Hippocampal formation (tissue), 2 donors: ENCODE results near the gene OTOP3.
"Not testable (repeated sequence)": the region's sequence is repeated elsewhere in the genome, so short reads cannot be mapped to it uniquely, and the experiment has no call there.

ENCODE experiments used
- DNase-seq, 2 donors: peaks; one replicate each; lab custom pipeline; 2025; lab: John Stamatoyannopoulos, UW

Gene OTOP3

DNA sequence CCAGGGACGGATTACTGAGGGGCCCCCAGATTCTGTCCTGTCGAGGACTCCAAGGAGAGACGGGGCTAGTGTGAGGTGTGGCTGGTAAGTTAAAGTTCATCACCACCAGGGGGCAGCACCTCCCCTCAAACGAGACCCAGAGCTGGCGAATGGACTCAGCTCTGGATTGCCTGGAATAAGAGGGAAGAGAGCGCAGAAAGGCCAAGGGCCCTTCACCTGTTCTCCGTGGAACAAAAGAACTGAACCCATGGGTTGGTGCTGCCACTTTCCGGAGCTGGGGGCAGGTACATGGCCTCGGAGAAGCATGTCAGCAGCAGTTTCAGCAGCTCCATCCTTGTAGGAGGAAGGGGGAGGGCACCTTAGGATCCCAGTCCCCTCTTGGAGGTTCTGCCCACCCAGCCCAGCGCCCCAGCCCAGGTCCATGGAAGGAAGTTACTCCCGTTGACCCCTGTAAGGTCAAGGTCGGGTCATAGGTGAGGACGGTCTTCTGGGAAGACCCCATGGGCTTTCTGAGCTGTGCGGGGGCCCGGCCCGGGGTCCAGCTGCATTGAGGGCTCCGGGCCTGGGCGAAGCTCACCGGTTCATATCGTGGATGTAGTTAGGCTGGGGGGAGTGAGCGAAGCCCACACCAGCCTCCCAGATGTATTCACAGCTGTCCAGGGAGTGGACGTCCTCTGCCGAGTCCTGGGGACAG is 26.1 kb downstream of the OTOP3 start:
- DNase-seq: peak; percentile 74 to 80

DNA sequence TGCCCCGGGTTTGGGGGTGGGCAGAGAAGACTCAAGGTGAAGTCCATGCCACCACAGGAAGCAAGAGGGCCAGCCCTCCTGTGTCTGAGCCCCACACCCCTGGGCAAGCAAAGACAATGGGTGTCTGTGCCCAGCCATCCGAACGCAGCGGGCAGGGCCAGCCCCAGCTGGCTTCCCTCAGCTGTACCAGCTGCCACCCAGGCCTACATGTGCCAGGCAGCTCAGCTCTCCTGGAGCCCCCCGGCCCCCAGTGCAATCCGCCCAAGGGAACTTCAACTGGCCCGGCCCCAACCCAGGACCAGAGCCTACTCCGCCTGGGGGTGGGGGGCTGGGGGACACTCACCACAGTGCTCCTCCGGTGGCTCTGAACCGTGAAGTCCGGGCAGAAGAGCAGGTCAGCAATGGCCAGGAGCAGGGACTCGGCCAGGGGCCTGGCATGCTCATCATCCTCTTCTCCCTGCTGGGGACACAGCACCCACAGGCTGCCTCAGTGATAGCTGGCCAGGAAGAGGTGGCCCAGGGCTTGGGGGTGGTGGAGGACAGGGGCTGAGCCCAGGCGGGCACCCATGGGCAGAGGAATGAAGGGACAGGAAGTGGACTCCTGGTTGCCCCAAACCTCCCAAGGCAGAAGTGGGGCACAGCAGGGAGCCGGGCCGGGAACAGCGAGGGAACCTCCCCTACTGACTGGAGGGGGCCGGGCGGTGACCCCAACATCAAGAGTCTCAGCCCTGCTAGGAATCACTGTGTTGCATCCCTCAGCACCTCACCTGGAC is 27.1 kb downstream of the OTOP3 start:
- peak; percentile 65 to 77 for DNase-seq

DNA sequence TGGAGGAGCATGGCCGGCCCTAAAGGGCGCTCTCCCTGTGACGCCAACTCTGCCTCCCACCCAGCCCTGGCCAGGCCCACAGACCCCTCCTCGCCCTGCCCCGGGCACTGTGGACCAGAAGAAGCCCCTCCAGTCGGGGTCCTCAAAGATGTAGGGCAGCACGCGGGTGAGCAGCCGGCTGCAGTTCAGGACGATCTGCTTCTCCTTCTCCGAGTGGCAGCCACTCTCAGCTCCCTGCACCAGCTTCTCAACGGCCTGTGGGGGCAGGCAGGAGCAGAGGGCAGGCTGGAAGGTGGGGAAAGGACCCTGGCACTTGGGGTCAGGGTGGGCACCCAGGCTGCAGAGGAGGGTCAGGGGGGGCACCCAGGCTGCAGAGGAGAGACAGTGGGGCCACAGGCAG is 28.0 kb downstream of the OTOP3 start:
- DNase-seq: no peak

DNA sequence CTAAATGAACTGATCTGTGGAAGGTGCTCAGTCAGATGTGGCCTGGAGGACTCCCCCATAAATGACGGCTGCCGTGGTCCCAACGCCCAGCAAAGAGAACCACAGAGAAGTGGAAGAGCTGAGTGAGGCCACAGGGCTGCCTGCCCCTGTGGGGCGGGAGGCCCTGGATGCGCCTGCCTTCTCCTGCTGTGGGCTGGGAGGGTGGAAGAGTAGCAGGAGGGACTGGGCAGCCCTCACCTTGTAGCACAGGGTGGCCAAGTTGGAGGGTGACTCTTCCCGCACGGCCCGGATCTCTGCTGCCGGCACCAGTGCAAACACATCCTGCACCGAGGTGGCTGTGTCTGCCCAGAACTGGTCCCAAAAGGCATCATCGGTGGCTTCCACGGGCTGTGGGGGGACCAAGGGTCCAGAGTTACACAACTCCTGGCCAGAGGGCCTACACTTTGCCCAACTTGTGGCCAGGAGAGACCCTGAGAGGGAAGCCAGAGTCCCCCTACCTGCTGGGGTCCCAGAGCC is 28.6 kb downstream of the OTOP3 start:
- DNase-seq: no peak

DNA sequence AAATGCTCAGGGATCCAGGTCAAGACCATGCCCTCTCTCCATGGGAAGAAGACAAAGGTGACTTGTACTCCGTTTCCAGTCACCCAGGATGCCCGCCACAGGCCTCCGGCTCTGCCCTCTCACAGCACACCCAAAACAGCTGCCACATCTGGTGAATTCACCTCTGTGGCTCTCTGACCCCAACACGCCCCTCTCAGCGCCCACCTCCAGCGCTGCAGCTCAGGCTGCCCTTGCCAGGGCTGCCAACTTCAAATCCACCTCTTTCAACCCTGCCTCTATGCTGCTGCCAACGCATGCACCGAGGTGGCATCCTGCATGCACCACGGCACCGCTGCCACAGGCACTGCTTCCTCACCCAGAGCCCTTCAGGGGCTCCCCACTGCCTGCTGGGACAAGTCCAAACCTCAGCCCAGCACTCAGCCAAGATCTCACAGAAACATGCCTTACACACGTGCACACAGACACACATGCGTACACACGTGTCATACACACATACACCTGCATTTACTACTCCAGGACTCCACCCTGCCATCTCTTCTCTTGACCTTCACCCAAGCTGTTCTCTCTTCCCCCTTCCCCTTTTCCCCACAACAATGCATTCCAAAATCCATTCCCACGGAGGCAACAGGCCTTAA is 29.4 kb downstream of the OTOP3 start:
- DNase-seq: no peak

DNA sequence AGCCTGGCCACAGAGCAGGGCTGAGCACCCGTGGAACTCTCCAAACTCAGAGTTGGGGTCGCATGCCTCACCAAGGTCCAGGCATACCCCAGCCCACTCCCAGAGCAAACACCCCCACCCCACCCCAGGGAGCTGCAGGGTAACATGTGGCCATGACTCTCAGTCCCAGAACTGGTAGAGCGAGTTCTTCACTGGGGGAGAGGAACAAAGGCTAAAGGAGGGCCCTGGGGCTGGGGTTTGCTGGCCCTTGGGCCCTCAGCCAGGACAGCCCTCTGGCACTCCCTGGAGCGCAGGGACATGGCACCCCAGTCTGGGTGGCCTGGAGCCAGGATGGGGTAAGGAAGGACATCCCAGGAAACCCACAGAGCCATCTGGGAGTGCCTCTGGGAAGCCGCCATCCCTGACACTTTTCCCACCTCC is 32.7 kb downstream of the OTOP3 start:
- no peak for DNase-seq

DNA sequence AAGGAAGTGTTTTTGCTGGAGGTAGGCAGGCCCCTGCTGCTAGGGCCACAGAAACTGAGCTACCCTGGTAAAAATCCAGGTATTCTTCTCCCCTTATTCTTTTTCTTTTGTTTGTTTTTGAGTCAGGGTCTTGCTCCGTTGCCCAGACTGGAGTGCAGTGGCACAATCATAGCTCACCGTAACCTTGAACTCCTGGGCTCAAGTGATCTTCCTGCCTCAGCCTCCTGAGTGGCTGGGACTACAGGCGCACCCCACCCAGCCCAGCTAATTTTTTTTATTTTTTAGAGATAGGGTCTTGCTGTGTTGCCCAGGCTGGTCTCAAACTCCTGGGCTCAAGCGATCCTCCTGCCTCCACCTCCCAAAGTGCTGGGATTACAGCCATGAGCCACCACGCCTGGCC is 33.8 kb downstream of the OTOP3 start:
- DNase-seq: not testable (repeated sequence)

DNA sequence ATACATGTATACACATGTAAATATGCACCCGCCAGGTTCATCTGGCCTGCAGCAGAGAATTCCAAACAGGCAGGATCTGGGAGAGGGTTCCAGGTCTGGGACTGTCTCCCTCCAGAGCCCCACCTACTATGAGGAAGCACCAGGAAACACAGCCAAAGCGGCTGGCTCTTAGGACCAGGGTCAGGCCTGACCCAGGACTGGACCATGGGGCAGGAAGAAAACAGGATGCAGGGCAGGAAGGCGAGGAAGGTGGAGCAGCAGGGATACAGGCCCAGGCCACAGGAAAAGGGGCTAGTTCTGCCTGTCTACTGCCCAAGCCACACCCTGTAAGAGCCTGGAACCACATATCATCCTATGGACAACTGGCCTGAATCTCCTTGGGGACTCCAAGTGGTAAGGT is 34.7 kb downstream of the OTOP3 start:
- DNase-seq: no peak

DNA sequence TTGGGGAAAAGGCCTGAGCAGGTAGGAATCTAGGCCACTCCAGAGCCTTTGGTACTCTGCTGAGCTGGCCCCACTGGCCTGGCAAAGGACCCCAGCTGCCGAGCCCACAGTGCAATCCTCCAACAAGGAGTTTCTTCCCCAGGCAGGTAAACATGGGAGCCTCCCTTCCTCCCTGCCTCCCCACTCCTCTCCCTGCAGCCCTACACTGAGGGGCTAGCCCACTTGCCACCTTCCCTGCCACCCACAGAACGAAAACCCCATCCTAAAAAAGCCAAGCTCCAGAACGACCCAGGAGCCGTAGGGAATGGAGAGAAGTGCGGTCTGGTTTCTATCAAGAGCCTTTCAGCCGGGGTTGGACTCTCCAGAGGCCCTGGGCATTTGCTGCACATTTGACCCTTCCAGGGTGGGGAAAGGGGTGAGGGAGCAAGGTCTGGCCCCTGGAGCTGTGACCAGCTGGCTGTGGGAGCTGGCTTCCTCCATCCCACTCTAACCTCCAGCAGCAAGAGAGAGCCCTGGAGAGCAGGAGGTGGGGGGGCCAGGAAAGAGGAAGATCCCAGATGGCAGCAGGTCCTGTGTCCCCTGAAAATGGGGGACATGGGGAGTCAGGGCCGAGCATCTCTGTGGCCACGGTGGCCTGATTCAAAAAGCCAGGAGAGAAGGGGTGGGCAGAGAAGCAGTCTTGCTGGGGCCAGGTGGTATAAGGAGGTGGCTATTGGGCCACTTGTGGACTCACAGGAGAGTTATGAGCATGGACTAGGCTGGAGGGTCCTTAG is 35.6 kb downstream of the OTOP3 start:
- no peak for DNase-seq

DNA sequence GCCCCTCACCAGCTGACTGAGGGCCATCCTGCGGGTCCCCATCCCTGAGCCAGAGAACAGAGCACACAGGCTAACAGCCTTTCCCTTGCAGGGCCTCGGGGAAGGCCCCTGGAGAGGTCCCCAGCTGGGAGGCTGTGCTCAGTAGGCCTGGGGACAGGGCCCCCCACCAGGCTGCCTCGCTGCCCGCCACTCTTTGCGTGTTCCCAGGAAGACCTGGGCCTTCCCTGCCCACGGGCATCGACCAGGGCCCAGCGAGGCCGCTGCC is 36.1 kb downstream of the OTOP3 start:
- no peak for DNase-seq

DNA sequence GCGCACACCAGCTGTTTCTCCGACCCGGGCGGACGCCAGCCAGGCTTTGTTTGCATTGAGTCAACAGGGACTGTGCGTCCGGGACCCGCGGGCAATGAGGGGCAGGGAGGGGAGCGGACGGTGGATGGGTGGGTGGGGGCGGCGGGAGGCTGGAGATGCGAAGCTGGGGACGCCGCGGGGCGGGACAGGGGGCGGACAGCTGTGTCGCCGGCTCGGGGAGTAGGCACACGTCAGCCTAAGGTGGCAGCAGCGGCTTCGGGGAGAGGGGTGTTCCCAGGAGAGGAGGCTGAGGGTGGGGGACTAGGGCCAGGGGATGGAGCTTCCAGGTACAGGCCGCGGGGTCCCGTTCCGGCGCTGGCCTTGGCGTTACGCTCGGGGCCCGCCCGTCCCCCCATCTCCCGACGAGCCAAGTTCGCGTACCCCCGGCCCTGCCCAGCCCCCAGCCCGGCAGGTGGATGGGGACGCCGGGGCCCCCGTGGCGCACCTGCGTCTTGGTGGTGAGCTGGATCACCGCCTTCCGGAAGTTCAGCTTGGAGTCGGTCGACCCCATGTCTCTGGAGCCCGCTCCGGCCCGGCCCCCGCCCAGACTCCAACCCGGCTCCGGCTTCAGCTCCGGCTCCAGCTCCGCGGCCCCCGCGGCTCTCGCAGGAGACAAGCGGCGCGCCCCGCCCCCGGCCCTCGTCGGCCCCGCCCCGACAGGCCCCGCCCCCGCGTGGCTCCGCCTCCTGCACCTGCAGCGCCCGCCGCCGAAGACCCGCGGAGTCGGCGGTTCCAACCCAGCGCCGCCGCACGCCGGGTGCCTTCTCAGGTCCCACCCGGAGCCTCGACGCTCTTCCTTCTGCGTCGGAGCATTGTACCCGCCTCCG is 36.6 kb downstream of the OTOP3 start, which contains the start of gene HID1:
TSS of gene HID1 (minus strand) at position 653 of the 866 bp plus-strand sequence. CDS start at position 550, 103 bp downstream.
- peak; percentile 47 to 78 for DNase-seq

DNA sequence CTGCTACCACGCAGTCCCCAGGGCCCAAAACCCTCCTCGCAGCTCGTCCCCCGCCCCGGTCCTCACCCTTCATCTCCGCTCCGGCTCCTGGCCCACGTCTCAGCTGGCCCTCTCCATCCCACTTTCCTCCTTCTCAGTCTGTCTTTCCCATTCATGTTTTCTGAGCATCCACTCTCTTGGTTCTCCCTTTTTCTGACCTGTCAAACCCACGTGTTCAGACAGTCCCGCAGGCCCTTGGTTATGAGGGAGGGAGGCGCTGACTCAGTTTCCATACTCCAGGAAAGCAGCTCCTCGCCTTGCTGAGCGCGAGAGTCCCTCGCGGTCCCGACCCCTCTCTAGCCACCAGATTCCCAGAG is 37.3 kb downstream of the OTOP3 start:
- no peak for DNase-seq

DNA sequence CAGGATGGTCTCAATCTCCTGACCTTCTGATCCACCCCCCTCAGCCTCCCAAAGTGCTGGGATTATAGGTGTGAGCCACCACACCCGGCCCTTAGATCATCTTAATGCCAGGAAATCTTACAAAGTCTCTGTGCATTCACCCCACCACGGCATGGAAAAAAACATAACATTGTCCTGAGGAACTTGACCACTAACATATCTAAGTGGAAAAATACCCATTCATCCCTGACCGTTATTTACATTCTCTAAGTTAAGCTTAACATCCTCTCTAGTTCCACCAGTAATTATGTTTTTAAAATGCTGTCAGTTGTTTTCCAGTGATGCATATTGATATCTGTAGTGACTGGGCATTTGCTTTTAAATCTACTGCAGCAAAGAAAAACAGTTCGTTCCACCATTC is 40.2 kb downstream of the OTOP3 start:
- DNase-seq: no peak

DNA sequence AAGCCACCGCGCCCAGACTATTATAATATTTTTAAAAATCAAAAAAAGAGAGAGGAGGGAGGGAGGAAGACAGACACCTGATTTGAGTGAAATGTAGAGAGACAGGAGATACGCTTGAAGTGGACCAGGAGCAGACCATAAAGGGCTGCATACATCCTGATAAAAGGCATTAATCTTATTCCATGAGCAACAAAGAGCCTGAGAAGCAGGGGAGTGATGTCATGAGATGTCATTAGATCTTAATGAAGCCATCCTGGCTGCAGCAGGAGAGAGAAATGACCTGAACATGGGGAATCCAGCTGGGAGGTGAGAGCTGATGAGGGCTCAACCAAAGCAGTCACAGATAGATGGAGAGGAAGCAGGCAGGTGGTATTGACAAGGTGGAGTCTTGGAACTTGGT is 42.1 kb downstream of the OTOP3 start:
- DNase-seq: no peak

DNA sequence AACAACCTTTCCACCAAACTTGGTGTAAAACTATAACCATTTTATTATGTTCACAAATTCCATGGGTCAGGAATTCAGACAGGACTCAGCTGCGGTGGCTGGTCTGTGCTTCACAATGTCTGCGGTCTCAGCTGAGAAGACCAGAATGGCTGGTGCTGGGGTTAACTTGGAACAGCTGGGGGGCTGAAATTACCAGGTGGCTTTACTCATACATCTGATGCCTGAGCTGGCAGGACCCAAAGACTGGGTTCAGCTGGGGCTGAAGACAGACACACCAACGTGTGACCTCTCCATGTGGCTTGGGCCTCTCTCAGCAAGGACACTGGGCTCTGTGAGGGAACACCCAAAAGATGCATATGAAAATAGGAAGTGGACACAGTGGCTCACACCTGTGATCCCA is 42.5 kb downstream of the OTOP3 start:
- DNase-seq: no peak

DNA sequence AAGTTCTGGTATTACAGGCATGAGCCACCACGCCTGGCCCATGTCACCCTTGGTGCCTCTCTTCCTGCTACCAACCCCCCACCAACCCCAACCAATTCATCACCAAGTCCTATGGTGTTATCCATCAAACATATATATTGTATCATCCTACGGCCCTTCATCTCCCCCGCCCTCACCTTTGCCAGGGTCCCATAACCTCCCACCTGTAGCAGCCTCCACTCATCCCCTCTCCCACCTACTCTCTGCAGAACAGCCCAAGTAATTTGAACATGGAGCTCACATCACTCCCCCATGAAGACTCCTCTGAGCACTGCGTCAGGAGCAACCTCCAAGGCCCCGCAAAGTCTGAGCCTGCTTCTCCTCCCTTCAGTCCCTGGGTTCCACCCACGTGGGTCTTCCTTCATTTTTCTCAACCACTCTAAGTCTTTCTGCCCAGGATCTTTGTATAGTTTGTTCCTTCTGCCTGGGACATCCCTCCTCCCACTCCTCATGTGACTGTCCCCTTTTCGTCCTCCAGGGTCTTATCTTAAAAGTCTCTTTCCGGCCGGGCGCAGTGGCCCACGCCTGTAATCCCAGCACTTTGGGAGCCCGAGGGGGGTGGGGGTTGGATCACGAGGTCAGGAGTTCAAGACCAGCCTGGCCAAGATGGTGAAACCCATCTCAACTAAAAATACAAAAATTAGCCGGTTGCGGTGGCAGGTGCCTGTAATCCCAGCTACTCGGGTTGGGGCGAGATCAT is 43.9 kb downstream of the OTOP3 start:
- no peak for DNase-seq

DNA sequence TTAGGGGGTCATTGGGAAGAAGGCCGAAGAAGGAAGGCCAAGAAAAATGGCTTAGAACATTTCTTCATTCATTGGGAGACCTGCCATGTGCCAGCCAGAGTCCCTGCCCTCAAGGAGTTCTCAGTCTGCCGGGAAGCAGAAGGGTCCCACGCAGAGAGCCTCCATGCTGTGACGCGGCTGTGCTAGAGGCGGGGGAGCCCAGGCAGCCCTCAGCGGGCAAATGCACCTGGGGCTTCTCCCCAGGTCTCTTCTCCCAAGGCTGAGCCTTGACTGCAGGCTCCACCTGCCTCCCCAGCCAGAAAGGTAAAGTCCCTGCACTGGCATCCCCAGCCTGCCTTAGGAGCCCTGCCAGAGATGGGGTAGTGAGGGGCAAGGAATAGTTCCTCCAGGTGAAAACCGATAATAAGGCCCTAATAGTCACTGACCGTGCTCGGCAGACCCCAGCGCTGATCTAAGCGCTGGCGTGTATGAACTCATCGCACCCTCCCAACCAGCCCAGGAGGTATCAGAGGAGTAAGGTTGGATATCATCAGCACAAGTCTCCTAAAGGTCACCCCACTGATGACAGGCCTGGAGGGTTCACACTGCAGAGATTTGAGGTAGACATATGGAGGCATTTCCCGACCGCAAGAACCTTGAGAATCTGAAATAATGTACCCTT is 45.8 kb downstream of the OTOP3 start:
- DNase-seq: no peak

DNA sequence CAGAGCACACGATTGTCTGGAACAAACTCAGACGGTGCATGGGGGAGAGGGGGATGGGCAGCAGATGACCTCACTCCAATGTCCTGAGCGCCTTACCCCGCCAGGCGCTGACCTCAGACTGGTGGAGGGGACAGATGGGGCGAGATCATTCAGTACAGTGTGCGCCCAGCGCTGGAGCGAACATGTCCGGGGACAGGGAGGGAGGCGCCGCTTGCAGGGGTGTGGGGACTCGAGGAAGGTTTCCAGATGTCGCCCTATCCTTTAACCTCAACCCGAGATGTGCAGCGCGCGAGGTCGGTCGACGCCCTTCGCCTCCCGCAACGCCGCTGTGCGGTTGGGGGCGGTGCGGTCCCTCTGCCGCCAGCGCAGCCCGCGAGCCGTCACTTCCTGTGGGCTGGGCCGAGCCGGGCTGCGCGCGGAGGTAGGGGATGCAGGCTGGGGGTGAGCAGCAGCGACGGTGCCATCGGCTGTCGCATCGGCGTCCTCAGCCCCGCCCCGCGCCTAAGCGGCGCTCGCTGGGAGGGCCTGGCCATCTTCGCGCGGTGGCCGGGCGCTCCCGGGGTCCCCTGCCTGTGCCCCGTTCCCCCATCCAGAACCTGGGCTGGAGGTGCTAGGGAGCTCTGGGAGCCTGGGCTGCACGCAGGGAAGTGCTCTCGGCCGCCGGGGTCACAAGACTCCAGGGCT is 46.4 kb downstream of the OTOP3 start:
- DNase-seq: peak; percentile 87 to 89

DNA sequence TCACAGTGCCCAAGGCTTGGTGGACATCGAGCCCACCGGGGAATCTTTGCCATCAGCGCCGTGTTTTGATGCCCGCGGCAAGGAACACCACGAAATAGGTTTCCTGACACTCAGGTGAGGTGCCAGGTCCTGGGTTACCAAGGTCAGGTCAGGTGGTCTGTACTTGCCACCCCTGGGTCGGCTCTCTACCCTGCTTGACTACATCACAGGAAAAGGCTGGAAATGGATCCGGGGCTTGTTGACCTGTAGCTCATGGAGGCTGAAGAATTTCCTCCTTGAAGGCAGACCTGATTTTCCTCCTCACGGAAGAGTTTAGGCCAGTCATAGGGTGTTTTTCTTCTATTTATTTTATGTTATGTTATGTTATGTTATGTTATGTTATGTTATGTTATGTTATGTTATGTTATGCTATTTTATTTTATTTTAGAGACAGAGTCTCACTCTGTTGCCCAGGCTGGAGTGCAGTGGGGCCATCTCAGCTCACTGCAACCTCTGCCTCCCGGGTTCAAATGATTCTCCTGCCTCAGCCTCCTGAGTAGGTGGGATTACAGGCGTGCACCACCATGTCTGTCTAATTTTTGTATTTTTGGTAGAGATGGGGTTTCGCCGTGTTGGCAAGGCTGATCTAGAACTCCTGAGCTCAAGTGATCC is 47.1 kb downstream of the OTOP3 start:
- peak; percentile 26 to 57 for DNase-seq
